ENCODE results near the gene MACROH2A2. TPM values are rescaled to one million over a fixed set of nuclear protein-coding genes. Genes with fewer than 3 reads are reported as not detected.

Gene MACROH2A2
- total and polyA plus RNA-seq, 10 of the 15 experiments (the other 5 are each of a cell fraction or from before 2014, with no cell fraction given): 0.14 to 0.24 TPM; not detected in 8

GRCh38 chr10:70139151-70139996 lies 86.7 kb downstream of the MACROH2A2 start:
- ChIA-PET RAD21 (ENCODE audit: unreplicated experiment) (no interaction called here), SMC1A (ENCODE audit: uncharacterized antibody, unreplicated experiment) (interaction anchor here (3.3 kb wide), 1 partner anchor 23 kb away, joined by 9 read pairs; no protein-coding TSS in a partner anchor), POLR2A (interaction anchor here (0.5 kb wide), 1 partner anchor 221 kb away, joined by 4 read pairs; no protein-coding TSS in a partner anchor), CTCF (interaction anchor here (1.1 kb wide), 1 partner anchor 23 kb away, joined by 3 read pairs; no protein-coding TSS in a partner anchor)
- Histone ChIP-seq H3K27ac (ENCODE audit: control insufficient read depth, insufficient read depth) (no peak overlapping the region), H3K9ac (ENCODE audit: control insufficient read depth, insufficient read depth, low read length) (no peak overlapping the region), H3K36me3 (ENCODE audit: control insufficient read depth in 2 of 2, insufficient read depth in 2 of 2, low read length in 1 of 2) (peaks cover 0 to 2% of the 10 kb centered on the region in 2 experiments; a peak in 2 of 4 replicates), H3K9me3 (replicated peaks; ENCODE audit: control insufficient read depth, insufficient read depth, low read length) (no peaks in the 10 kb centered on the region), H3K27me3 (replicated peaks in 1 of 2; ENCODE audit: control insufficient read depth in 2 of 2, insufficient read depth in 2 of 2, low read length in 1 of 2) (no peaks in the 10 kb centered on the region), H4K20me1 (ENCODE audit: control insufficient read depth, insufficient read depth) (no peaks in the 10 kb centered on the region; the same call in 1 of the 2 replicates), H3K4me3 (no peak overlapping the region), H3K4me2 (ENCODE audit: control insufficient read depth, insufficient read depth) (no peak overlapping the region), H3K79me2 (ENCODE audit: control insufficient read depth, insufficient read depth, low read length) (peaks cover 5% of the 10 kb centered on the region), H2AFZ (ENCODE audit: control insufficient read depth, low read depth, low read length) (no peak overlapping the region), H3K4me1 (ENCODE audit: control insufficient read depth, insufficient read depth, low read length) (peaks cover 2% of the 10 kb centered on the region; the same call in 1 of the 2 replicates)
- TF ChIP-seq CBFB (IDR thresholded peaks at IDR 0.05; ENCODE audit: low read depth) (no peak), BCL3 (IDR thresholded peaks at IDR 0.05; ENCODE audit: borderline replicate concordance, insufficient read depth, low read depth, low read length, poor library complexity, severe bottlenecking) (no peak), E2F8 (IDR thresholded peaks at IDR 0.05; ENCODE audit: low read depth, partially characterized antibody) (no peak), HDAC2 (IDR thresholded peaks at IDR 0.05) (no peak), MEF2B (IDR thresholded peaks at IDR 0.05; ENCODE audit: partially characterized antibody, poor library complexity, severe bottlenecking) (no peak), KDM1A (IDR thresholded peaks at IDR 0.05; ENCODE audit: borderline replicate concordance) (no peak), GATAD2B (conservative IDR thresholded peaks at IDR 0.05; ENCODE audit: low read depth) (no peak), ESRRA (IDR thresholded peaks at IDR 0.05; ENCODE audit: low read length) (no peak)
- WGBS (ENCODE audit: insufficient coverage, insufficient replicate concordance, low lambda C conversion rate, missing lambda C conversion rate): 91% methylated on average over 11 of the region's 11 CpGs
- in situ Hi-C loops (cut with MboI): no loop called here
- no peak for DNase-seq (ENCODE audit: low read depth, low spot score)
- no peak for ATAC-seq
- no peak for FAIRE-seq
- intact Hi-C loops (cut with micrococcal nuclease; ENCODE audit: unreplicated experiment): no loop called here
- BruUV-seq (replicated peaks): no TSS peak

Measured in GM12878 (cell line).